Endothelial cell of coronary artery (primary cell): ENCODE data around the gene SHLD3. TPM values are rescaled to one million over a fixed set of nuclear protein-coding genes. Genes with fewer than 3 reads are reported as not detected.

Source experiments
- total RNA-seq: library from RNA; depleted of rRNA; stranded (reverse); fragments of >200 nt; gene quantifications from 2 replicates; pipeline ENCODE4 v1.2.3, GENCODE V29; 2014

The SHLD3 gene
- total RNA-seq: 3.6 and 4.1 TPM in 2 replicates

GRCh38 chr5:65624571-65625555 lies at the start of gene SHLD3, which contains the start of gene TRAPPC13:
Gene SHLD3 (plus strand): TSS chr5:65625027. CDS start chr5:65629588, 4,561 bp downstream.
Gene TRAPPC13 (plus strand): TSS chr5:65625027. CDS start chr5:65625061, 34 bp downstream.

GRCh38 chr5:65624025-65624570 lies 729 bp upstream of the SHLD3 start, which contains the start of gene TRIM23:
Gene TRIM23 (minus strand): TSS chr5:65624333. CDS start chr5:65624274, 59 bp downstream.

Other genes with a start within 250 kb of the SHLD3 start
- gene ADAMTS6, start 143.1 kb upstream of the SHLD3 start, total RNA-seq: 40.3 and 77.9 TPM in 2 replicates
- gene CENPK, start 61.9 kb upstream of the SHLD3 start, total RNA-seq: 12.1 and 20.7 TPM in 2 replicates
- 30.5 and 38.9 TPM in 2 replicates for gene PPWD1, start 61.7 kb upstream of the SHLD3 start, total RNA-seq
- 18.4 and 27.3 TPM in 2 replicates for gene TRIM23, start 694 bp upstream of the SHLD3 start, total RNA-seq
- gene TRAPPC13, start within 50 bp of the SHLD3 start, total RNA-seq: 23.8 and 24.1 TPM in 2 replicates
- gene SGTB, start 97.1 kb downstream of the SHLD3 start, total RNA-seq: 6.8 and 9.3 TPM in 2 replicates
- gene NLN, start 97.2 kb downstream of the SHLD3 start, total RNA-seq: 35.7 and 38.0 TPM in 2 replicates